ENCODE results near the gene PHOSPHO1. TPM values are rescaled to one million over a fixed set of nuclear protein-coding genes. Genes with fewer than 3 reads are reported as not detected.
A peak's percentile ranks its signal among the peaks of the same experiment; 100 is the strongest.
"Not testable (repeated sequence)": the region's sequence is repeated elsewhere in the genome, so short reads cannot be mapped to it uniquely, and the experiment has no call there.

PHOSPHO1 gene
- 0.59 TPM in 1 of 2 replicates, not detected in the other for total RNA-seq

DNA sequence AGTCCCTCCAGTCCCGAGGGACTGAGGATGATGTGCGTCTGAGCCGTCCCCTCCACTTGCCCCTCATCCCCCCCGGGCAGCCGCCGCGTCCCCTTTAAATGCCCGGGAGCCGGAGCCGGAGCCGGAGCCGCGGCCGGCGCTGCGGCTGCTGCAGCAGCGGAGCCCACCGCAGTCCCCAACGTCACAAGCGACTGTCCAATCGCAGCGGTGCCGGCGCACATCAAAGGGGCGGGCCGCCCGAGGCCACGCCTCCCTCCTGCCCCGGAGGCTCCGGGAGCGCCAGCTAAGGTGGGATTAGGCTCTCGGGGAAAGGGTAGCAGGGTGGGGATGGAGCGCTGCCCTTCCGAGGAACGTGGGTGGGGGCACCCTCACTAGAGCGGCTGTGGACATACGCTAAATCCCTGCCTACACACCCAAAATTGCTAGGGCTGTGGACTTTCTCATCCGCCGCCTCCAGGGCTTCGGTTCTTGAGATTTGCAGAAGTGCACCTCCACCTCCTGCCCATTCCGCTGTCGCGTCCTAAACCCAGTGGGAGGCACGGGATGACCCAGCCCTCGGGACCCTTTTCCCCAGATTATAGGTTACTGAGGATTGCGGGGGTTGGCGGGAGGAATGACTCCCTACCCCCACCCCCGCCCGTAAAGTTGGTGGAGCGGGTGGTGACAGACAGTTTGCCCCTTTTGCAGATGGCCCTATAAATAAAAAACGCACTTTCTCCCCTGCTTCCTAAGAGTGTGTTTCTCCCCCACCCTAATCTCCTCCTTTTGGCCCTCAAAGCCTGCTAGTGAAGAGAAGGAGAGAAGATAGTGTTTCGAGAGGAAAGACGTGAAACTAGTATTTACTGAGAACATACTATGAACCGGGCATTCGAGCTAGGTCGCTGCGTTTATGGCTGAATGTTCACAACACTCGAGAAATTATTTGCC is at the start of gene PHOSPHO1:
Gene PHOSPHO1, minus strand, starts transcription at position 152 of the 927 bp plus-strand sequence. CDS start 4,096 bp downstream, outside the sequence.
- no peaks in the 10 kb centered on the region for H3K36me3 Mint-ChIP-seq (ENCODE audit: low read depth)
- H3K4me3 Mint-ChIP-seq: peak within 1 kb of the TSS; percentile 80

GRCh38 chr17:49280061-49280460 is 49.5 kb upstream of the PHOSPHO1 start:
- H3K9me3 Mint-ChIP-seq: no peaks in the 10 kb centered on the region

More for the DNA sequence above, at the start of gene PHOSPHO1:
- DNase-seq (peak; percentile 89), ATAC-seq (ENCODE audit: low read depth) (peak; percentile 94)
- ChIA-PET CTCF (interaction anchor here (1.7 to 7.2 kb wide), 2 partner anchors 51 kb away, joined by 10 to 197 read pairs; no protein-coding TSS in a partner anchor), POLR2A (interaction anchor here (0.6 to 8.7 kb wide), 3 partner anchors 15 to 182 kb away, joined by 3 to 91 read pairs (median 9); no protein-coding TSS in a partner anchor)
- Mint-ChIP-seq H3K27me3 (peaks cover 7% of the 10 kb centered on the region), H3K27ac (no peak within 1 kb of the TSS), H3K9me3 (no peaks in the 10 kb centered on the region), H3K4me1 (peaks cover 17% of the 10 kb centered on the region)
- TF ChIP-seq, protein P1, sequence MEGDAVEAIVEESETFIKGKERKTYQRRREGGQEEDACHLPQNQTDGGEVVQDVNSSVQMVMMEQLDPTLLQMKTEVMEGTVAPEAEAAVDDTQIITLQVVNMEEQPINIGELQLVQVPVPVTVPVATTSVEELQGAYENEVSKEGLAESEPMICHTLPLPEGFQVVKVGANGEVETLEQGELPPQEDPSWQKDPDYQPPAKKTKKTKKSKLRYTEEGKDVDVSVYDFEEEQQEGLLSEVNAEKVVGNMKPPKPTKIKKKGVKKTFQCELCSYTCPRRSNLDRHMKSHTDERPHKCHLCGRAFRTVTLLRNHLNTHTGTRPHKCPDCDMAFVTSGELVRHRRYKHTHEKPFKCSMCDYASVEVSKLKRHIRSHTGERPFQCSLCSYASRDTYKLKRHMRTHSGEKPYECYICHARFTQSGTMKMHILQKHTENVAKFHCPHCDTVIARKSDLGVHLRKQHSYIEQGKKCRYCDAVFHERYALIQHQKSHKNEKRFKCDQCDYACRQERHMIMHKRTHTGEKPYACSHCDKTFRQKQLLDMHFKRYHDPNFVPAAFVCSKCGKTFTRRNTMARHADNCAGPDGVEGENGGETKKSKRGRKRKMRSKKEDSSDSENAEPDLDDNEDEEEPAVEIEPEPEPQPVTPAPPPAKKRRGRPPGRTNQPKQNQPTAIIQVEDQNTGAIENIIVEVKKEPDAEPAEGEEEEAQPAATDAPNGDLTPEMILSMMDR (IDR thresholded peaks at IDR 0.05): no peak
- intact Hi-C loops (cut with micrococcal nuclease): loop anchor here (1.0 to 5.0 kb wide), 3 partner anchors 12 to 161 kb away; no protein-coding TSS in a partner anchor

DNA sequence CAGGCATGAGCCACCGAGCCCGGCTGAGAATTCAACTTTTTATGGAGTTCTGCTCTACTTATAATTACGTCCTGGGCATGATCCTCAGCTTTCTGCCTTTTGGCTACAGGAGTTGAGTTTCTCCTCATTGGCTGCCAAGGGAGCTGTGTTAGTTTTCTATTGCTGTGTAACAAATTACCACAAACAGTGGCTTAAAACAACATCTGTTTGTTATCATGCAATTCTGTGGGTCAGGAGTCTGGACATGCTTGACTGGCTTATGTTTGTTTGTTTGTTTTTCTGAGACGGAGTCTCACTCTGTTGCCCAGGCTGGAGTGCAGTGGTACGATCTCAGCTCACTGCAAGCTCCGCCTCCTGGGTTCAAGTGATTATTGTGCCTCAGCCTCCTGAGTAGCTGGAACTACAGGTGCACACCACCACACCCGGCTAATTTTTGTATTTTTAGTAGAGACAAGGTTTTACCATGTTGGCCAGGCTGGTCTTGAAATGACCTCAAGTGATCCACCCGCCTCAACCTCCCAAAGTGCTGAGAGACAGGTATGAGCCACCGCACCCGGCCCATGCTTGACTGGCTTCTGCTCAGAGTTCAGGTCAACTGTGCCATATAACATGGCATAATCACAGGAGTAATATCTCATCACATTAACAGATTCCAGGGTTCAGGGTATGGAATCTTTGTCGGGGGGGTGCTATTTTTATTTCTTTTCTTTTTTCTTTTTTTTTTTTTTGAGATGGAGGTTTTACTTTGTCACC is 48.9 kb upstream of the PHOSPHO1 start:
- H3K4me3 Mint-ChIP-seq; H3K27ac Mint-ChIP-seq; H3K9me3 Mint-ChIP-seq; H3K4me1 Mint-ChIP-seq; H3K27me3 Mint-ChIP-seq; H3K36me3 Mint-ChIP-seq (ENCODE audit: low read depth); POLR2A ChIA-PET; ATAC-seq (ENCODE audit: low read depth); intact Hi-C loops (cut with micrococcal nuclease); DNase-seq: not testable (repeated sequence)
- CTCF ChIA-PET: interaction anchor here (0.5 kb wide), 1 partner anchor 413 kb away, joined by 3 read pairs; no protein-coding TSS in a partner anchor

More at GRCh38 chr17:49280061-49280460, 49.5 kb upstream of the PHOSPHO1 start:
- H3K4me3 Mint-ChIP-seq: no peak overlapping the region
- no peak for DNase-seq
- no peak for ATAC-seq (ENCODE audit: low read depth)
- TF ChIP-seq, protein P1 (IDR thresholded peaks at IDR 0.05): no peak
- intact Hi-C loops (cut with micrococcal nuclease): no loop called here
- H3K4me1 Mint-ChIP-seq: no peaks in the 10 kb centered on the region
- H3K36me3 Mint-ChIP-seq (ENCODE audit: low read depth): no peaks in the 10 kb centered on the region
- ChIA-PET POLR2A (no interaction called here), CTCF (interaction anchor here (0.8 to 1.0 kb wide), 2 partner anchors 11 to 135 kb away, joined by 3 to 4 read pairs; partner anchors contain the start of gene PHB1)
- H3K27me3 Mint-ChIP-seq: peaks cover 2% of the 10 kb centered on the region
- no peak overlapping the region for H3K27ac Mint-ChIP-seq

DNA sequence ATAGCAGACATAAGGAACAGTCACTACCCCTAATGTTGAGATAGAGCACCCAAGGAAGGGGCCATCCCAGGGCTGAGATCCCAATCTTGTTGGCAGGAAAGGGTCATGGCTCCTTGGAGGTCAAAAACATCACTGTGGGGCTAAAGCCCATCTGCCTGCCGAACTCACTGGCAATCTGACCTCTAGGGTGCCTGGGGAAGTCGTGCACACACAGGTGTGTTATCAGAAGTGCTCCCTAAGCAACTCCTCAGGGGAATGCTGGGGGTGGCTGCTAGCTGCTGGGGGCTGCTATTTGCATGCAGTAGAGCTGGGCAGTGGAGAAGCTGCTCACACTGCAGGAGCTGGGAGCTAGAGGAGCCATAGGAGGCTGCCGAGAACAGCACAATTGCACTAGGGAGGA is 47.5 kb upstream of the PHOSPHO1 start:
- DNase-seq: no peak
- Mint-ChIP-seq H3K27ac (no peak overlapping the region), H3K4me3 (no peak overlapping the region), H3K27me3 (peaks cover 2% of the 10 kb centered on the region), H3K36me3 (ENCODE audit: low read depth) (no peaks in the 10 kb centered on the region), H3K4me1 (no peaks in the 10 kb centered on the region), H3K9me3 (no peaks in the 10 kb centered on the region)
- intact Hi-C loops (cut with micrococcal nuclease): no loop called here
- ChIA-PET CTCF (no interaction called here), POLR2A (no interaction called here)
- ATAC-seq (ENCODE audit: low read depth): no peak
- TF ChIP-seq, protein P1 (IDR thresholded peaks at IDR 0.05): no peak

DNA sequence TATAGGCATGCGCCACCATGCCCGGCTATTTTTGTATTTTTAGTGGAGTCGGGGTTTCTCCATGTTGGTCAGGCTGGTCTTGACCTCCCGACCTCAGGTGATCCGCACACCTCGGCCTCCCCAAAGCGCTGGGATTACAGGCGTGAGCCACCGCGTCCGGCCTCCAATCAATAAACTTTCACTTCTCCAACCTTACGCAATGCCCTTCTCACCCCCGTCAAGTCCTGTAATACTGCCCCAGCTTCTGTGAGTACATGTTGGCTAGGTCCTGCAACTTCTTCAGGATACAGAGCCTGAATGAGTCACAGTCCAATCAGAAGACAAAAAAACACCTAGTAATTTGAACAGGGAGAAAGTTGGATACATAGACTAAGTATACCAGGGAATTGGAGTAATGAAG is 47.1 kb upstream of the PHOSPHO1 start:
- H3K27ac Mint-ChIP-seq: no peak overlapping the region
- H3K36me3 Mint-ChIP-seq (ENCODE audit: low read depth): no peaks in the 10 kb centered on the region
- intact Hi-C loops (cut with micrococcal nuclease): no loop called here
- H3K9me3 Mint-ChIP-seq: no peaks in the 10 kb centered on the region
- no peaks in the 10 kb centered on the region for H3K4me1 Mint-ChIP-seq
- TF ChIP-seq, protein P1 (IDR thresholded peaks at IDR 0.05): no peak
- ATAC-seq (ENCODE audit: low read depth): no peak
- POLR2A ChIA-PET: no interaction called here
- no peak overlapping the region for H3K4me3 Mint-ChIP-seq
- H3K27me3 Mint-ChIP-seq: peaks cover 2% of the 10 kb centered on the region
- CTCF ChIA-PET: no interaction called here
- DNase-seq: no peak

DNA sequence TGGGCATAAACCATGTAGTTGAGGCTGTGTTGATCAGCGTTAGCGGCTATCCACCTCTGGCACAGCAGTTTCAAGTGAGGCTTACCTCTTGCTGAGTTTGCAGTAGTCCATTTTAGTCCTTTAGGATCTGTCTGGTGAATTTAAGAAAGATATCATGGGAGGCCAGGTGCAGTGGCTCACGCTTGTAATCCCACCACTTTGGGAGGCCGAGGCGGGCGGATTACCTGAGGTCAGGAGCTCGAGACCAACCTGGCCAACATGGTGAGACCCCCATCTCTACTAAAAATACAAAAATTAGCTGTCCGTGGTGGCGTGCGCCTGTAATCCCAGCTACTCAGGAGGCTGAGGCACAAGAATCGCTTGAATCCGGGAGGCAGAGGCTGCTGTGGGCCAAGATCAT is 45.4 kb upstream of the PHOSPHO1 start:
- H3K4me3 Mint-ChIP-seq: not testable (repeated sequence)

More for the DNA sequence above, 45.4 kb upstream of the PHOSPHO1 start:
- H3K27ac Mint-ChIP-seq; H3K27me3 Mint-ChIP-seq; H3K36me3 Mint-ChIP-seq (ENCODE audit: low read depth); intact Hi-C loops (cut with micrococcal nuclease); DNase-seq; H3K4me1 Mint-ChIP-seq; ATAC-seq (ENCODE audit: low read depth); CTCF ChIA-PET; H3K9me3 Mint-ChIP-seq; POLR2A ChIA-PET: not testable (repeated sequence)
